A549 (cell line): ENCODE data around the gene ULK4. TPM values are rescaled to one million over a fixed set of nuclear protein-coding genes. Genes with fewer than 3 reads are reported as not detected.

Experiments used
- ATAC-seq, 2 experiments: fragments of 200-7000 bp in 1 of 2; fragments of >200 bp in 1 of 2; cut with Nextera tagmentation in 1 of 2; cut with Tn5 transposase in 1 of 2; 3 replicates each; pipeline versions ENCODE4 v1.8.0 to v1.9.1; 2018 to 2020; ENCODE audit warnings: mild to moderate bottlenecking in 1 of 2, moderate library complexity in 1 of 2
- CTCF ChIA-PET: fragments of 300-600 bp; sonication (Branson Sonifier 250); formaldehyde crosslinking; extraction: SDS; loops from one replicate; lab custom pipeline; 2021; ENCODE audit warnings: antibody characterized with exemption, inconsistent platforms; lab: Yijun Ruan, JAX
- POLR2A ChIA-PET: fragments of 350-600 bp; formaldehyde crosslinking; extraction: SDS; loops from one replicate; lab custom pipeline; 2021; ENCODE audit warnings: antibody characterized with exemption, inconsistent platforms; lab: Yijun Ruan, JAX
- DNase-seq, 2 experiments: peaks; one replicate each; pipeline versions ENCODE4 v3.0.0 to v3.0.0-alpha.2; 2011 to 2016; ENCODE audit warnings: low read depth in 1 of 2, low spot score in 1 of 2
- FAIRE-seq: peaks from 2 replicates; lab custom pipeline; 2011; peaks lifted over from hg19 to GRCh38; lab: Jason Lieb, UNC
- H3K27ac ChIP-seq, 2 experiments: fragments of >200 bp; sonication (Bioruptor Twin); formaldehyde crosslinking; 3 replicates each; pipeline ENCODE4 v1.5.1; 2016 to 2017
- H3K4me1 ChIP-seq: fragments of >200 bp; sonication (Bioruptor Twin); formaldehyde crosslinking; 3 replicates; pipeline ENCODE4 v1.6.1; 2016
- H3K4me2 ChIP-seq: fragments of >200 bp; sonication (Bioruptor Twin); formaldehyde crosslinking; 3 replicates; pipeline ENCODE4 v1.6.1; 2016
- H3K4me3 ChIP-seq: fragments of >200 bp; sonication (Bioruptor Twin); formaldehyde crosslinking; 3 replicates; pipeline ENCODE4 v1.5.1; 2016
- H3K9me3 ChIP-seq: fragments of >200 bp; sonication (Bioruptor Twin); formaldehyde crosslinking; 3 replicates; pipeline ENCODE4 v1.6.1; 2016
- ATOH8 ChIP-seq: fragments of 250-450 bp; sonication (Bioruptor Pico); IDR thresholded peaks from 2 replicates; pipeline ENCODE4 v1.5.0; 2020; ENCODE audit warnings: low read depth, mild to moderate bottlenecking, moderate library complexity
- BHLHE40 ChIP-seq: IDR thresholded peaks from 2 replicates; pipeline ENCODE4 v1.6.1; 2012; ENCODE audit warnings: low read depth, low read length, inconsistent platforms
- CHD2 ChIP-seq: fragments of 150-350 bp; IDR thresholded peaks from 2 replicates; pipeline ENCODE4 v1.6.1; 2014; ENCODE audit warnings: low read length; ENCODE audit not compliant: partially characterized antibody
- CHD4 ChIP-seq: fragments of 200-600 bp; sonication (generic); IDR thresholded peaks from 2 replicates; pipeline ENCODE4 v1.6.1; 2016; ENCODE audit warnings: antibody characterized with exemption, mild to moderate bottlenecking, borderline replicate concordance
- CTCF ChIP-seq: fragments of >200 bp; sonication (Bioruptor Twin); formaldehyde crosslinking; IDR thresholded peaks from 3 replicates; pipeline ENCODE4 v1.5.1; 2016
- EP300 ChIP-seq, 2 experiments: fragments of >200 bp; sonication (Bioruptor Twin); formaldehyde crosslinking; IDR thresholded peaks; 2 replicates in 1 of 2; 3 replicates in 1 of 2; pipeline ENCODE4 v1.6.1; 2016 to 2017
- FOXS1 ChIP-seq: fragments of 250-450 bp; sonication (Bioruptor Pico); IDR thresholded peaks from 2 replicates; pipeline ENCODE4 v1.5.0; 2020; ENCODE audit warnings: mild to moderate bottlenecking, moderate library complexity
- HEYL ChIP-seq: fragments of 250-450 bp; sonication (Bioruptor Pico); IDR thresholded peaks from 2 replicates; pipeline ENCODE4 v1.8.0; 2021; ENCODE audit warnings: mild to moderate bottlenecking, moderate library complexity
- JUN ChIP-seq, 2 experiments: fragments of >200 bp; sonication (Bioruptor Twin); formaldehyde crosslinking; IDR thresholded peaks; 2 replicates in 1 of 2; 3 replicates in 1 of 2; pipeline ENCODE4 v1.6.1; 2016 to 2017
- KDM5A ChIP-seq: fragments of 200-600 bp; sonication (generic); IDR thresholded peaks from 2 replicates; pipeline ENCODE4 v1.6.1; 2016; ENCODE audit warnings: antibody characterized with exemption, mild to moderate bottlenecking
- MAZ ChIP-seq: fragments of 150-350 bp; IDR thresholded peaks from 2 replicates; pipeline ENCODE4 v1.6.1; 2014; ENCODE audit warnings: antibody characterized with exemption, low read depth, low read length, borderline replicate concordance
- NR3C1 ChIP-seq: fragments of >200 bp; sonication (Bioruptor Twin); formaldehyde crosslinking; IDR thresholded peaks from 3 replicates; pipeline ENCODE4 v1.6.1; 2017
- POLR2AphosphoS2 ChIP-seq: conservative IDR thresholded peaks from 2 replicates; pipeline ENCODE4 v1.6.1; 2012; ENCODE audit warnings: low read length, improper control_type of control experiment, inconsistent platforms
- RAD21 ChIP-seq, 2 experiments: fragments of >200 bp in 1 of 2; sonication (Bioruptor Twin) in 1 of 2; formaldehyde crosslinking in 1 of 2; IDR thresholded peaks in 1 of 2; conservative IDR thresholded peaks in 1 of 2; 2 replicates in 1 of 2; 3 replicates in 1 of 2; pipeline ENCODE4 v1.6.1; 2012 to 2018; ENCODE audit warnings: inconsistent platforms in 1 of 2
- RARB ChIP-seq: fragments of 250-450 bp; sonication (Bioruptor Pico); IDR thresholded peaks from 2 replicates; pipeline ENCODE4 v1.8.0; 2021; ENCODE audit warnings: mild to moderate bottlenecking, moderate library complexity
- REST ChIP-seq: fragments of 200-600 bp; sonication (generic); IDR thresholded peaks from 2 replicates; pipeline ENCODE4 v1.6.1; 2016; ENCODE audit warnings: antibody characterized with exemption, mild to moderate bottlenecking, moderate library complexity
- RFX5 ChIP-seq: fragments of 450-650 bp; IDR thresholded peaks from 2 replicates; pipeline ENCODE4 v1.7.1; 2014; ENCODE audit warnings: antibody characterized with exemption, mild to moderate bottlenecking, moderate library complexity
- TP53 ChIP-seq: fragments of 250-450 bp; sonication (Bioruptor Pico); IDR thresholded peaks from 2 replicates; pipeline ENCODE4 v1.5.0; 2021; ENCODE audit warnings: mild to moderate bottlenecking, moderate library complexity
- ZNF302 ChIP-seq: fragments of 250-450 bp; sonication (Bioruptor Pico); IDR thresholded peaks from 2 replicates; pipeline ENCODE4 v1.9.0; 2021; ENCODE audit warnings: inconsistent platforms, mild to moderate bottlenecking, moderate library complexity
- WGBS: methylation state at CpG from one replicate; pipeline ENCODE4 v1.1.6; 2017; ENCODE audit errors: missing lambda C conversion rate; 5-methylcytosine and 5-hydroxymethylcytosine counted together
- polyA plus RNA-seq, 4 experiments: library from polyadenylated mRNA; depleted of rRNA in 3 of 4; stranded (reverse); fragments of >200 nt; fragmentation: RNase III in 1 of 4; extraction: RNeasy Plus Mini Kit Qiagen cat#74134 plus additional on column Dnase treatment in 1 of 4; gene quantifications; 2 replicates in 3 of 4; 3 replicates in 1 of 4; pipeline ENCODE4 v1.2.3, GENCODE V29; 2011 to 2017

The ULK4 gene
- polyA plus RNA-seq, 2 of the 4 experiments (the other 2 are of a cell fraction) = 4.9 to 7.7 TPM

GRCh38 chr3:41652931-41653330 is 309.0 kb downstream of the ULK4 start:
- H3K4me2 ChIP-seq = no peak overlapping the region
- no peak for DNase-seq
- no peak overlapping the region for H3K27ac ChIP-seq
- H3K4me3 ChIP-seq = no peak overlapping the region
- CTCF ChIA-PET = no interaction called here
- H3K4me1 ChIP-seq = no peaks in the 10 kb centered on the region
- FAIRE-seq = no peak
- TF ChIP-seq ZNF302 (CRISPR knock-in tag) (no peak), TP53 (CRISPR knock-in tag) (no peak), POLR2AphosphoS2 (no peak), CHD2 (no peak), REST (no peak), CTCF (no peak), BHLHE40 (no peak), HEYL (no peak), JUN (IDR thresholded peaks at IDR 0.05) (no peak), MAZ (no peak), ATOH8 (CRISPR knock-in tag) (no peak), NR3C1 (no peak), RFX5 (no peak)
- TF ChIP-seq, all 56 proteins: peak for 0
- ATAC-seq = no peak
- H3K9me3 ChIP-seq = no peaks in the 10 kb centered on the region
- POLR2A ChIA-PET = no interaction called here
- whole genome bisulfite sequencing = 44% methylated on average over 3 of the region's 3 CpGs

- no peak overlapping the region for H3K4me2 ChIP-seq
- no peaks in the 10 kb centered on the region for H3K4me1 ChIP-seq
- no peaks in the 10 kb centered on the region for H3K9me3 ChIP-seq
- ATAC-seq = no peak
- FAIRE-seq = no peak
- no peak overlapping the region for H3K27ac ChIP-seq
- CTCF ChIA-PET = no interaction called here
- 42% methylated on average over 4 of the region's 4 CpGs for WGBS
- POLR2A ChIA-PET = no interaction called here
- no peak overlapping the region for H3K4me3 ChIP-seq
- TF ChIP-seq RARB (no peak), FOXS1 (CRISPR knock-in tag) (no peak), REST (no peak), RAD21 (conservative IDR thresholded peaks at IDR 0.05 in 1 of 2, IDR thresholded peaks at IDR 0.05 in 1 of 2) (no peak), CHD4 (no peak), CTCF (no peak), KDM5A (no peak), EP300 (IDR thresholded peaks at IDR 0.05) (no peak)
- DNase-seq = no peak
Measured at GRCh38 chr3:41652506-41652905, 309.4 kb downstream of the ULK4 start.
